Activated CD8-positive, alpha-beta memory T cell treated with anti-CD3 and anti-CD28 coated beads, Interleukin-2, amount 50 U/mL, for 48 hours (primary cell): ENCODE results near the gene KCNG4.
"Not testable (repeated sequence)": the region's sequence is repeated elsewhere in the genome, so short reads cannot be mapped to it uniquely, and the experiment has no call there.

Experiments
- DNase-seq: peaks from one replicate; pipeline ENCODE4 v3.0.0-alpha.2; 2020

KCNG4 gene

DNA sequence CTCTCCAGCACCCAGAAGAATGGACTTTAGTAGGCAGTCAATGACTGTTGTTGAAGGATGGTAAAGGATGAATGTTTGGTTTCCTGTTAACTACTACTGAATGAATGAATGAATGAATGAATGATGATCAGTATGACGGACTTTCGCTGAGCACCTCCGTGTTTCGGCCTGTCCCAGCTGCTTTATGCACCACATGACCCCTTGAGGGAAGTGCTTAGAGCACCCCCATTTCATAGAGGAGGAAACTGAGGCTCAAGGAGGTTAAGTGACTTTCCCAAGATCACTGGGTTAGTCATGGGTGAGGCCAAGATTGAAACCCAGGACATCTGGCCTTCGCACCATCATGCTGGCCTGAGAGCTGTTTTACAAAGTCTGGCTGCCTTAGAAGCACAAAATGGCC is 6.8 kb downstream of the KCNG4 start:
- no peak for DNase-seq

- no peak for DNase-seq
Observed at GRCh38 chr16:84232060-84232459, 7.8 kb downstream of the KCNG4 start.

DNA sequence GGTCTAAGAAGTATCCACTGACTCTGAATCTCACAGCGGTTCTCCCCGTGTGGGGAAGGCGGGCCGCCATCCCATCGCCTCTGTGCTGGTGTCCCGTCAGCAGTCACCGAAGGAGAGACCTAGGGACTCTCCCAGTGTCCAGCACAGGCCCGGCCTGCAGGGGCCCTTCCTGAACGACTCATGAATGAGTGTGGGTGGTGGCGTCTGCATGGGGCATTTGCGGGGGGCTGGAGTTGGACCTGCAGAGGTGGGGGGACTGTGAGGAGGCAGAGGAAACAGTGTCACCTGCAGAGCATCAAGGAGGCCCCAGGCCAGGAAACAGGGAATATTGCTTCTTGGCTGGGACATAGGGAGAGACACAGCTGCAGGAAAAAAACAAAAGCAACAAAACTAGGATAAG is 10.3 kb downstream of the KCNG4 start:
- no peak for DNase-seq

DNA sequence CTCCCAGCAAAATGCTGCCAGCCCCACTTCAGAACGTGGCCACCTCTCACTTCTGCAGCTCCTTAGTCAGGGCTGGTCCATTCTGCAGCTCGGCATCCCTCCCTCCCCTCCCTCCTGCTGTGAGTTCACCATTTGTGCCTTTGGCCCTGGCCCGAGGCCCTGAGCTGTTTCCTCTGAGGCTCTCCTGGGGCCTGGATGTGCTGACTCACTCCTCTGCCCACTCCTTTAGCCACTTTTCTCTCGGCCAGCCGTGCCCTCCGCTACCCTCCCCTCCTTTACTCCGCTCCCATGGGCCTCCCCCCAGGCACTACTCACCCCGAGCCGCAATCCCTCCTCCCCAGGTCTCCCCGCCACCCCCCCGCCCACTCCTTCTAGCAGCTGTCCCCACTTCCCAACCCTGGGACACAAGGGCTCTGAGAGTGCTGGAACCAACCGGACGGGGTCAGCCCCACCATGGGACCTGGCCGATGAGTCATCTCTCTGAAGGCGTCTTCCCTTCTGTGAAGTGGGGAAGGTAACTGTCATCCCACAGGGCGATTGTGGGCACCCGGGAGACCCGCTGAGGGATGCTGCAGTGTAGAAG is 11.5 kb downstream of the KCNG4 start:
- no peak for DNase-seq

DNA sequence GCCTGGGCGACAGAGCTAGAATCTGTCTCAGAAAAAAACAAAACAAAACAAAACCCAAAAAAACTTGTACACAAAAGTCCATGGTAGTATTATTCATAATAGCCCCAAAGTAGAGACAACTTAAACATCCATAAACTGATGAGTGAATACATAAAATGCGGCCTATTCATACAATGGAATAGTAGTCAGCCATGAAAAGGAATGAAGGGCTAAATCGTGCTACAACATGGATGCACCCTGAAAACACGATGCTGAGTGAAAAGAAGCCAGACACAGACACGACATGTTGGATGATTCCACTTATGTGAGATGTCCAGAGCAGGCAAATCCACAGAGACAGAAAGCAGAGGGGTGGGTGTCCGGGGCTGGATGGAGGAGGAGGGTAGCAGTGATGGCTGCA is 12.3 kb downstream of the KCNG4 start:
- DNase-seq = no peak

DNA sequence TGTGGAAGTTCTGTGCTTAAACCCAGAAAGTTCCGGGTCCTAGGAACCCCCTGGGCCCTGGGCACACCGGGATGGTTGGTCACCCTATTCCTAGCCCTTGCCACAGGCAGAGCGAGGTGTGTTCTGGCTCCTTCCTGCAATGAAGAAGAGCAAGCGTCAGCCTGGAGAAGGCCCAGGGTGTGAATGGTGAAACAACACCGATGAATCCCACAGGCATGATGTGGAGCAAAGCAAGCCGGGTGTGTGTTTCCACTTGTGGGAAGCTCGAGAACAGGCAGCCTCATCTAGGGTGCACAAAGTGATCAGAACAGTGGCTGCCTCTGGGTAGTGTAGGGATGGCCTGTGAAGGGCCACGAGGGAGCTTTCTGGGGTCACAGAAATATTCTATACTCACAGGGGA is 13.8 kb downstream of the KCNG4 start:
- no peak for DNase-seq

GRCh38 chr16:84225571-84225970 is 14.2 kb downstream of the KCNG4 start:
- DNase-seq = no peak

DNA sequence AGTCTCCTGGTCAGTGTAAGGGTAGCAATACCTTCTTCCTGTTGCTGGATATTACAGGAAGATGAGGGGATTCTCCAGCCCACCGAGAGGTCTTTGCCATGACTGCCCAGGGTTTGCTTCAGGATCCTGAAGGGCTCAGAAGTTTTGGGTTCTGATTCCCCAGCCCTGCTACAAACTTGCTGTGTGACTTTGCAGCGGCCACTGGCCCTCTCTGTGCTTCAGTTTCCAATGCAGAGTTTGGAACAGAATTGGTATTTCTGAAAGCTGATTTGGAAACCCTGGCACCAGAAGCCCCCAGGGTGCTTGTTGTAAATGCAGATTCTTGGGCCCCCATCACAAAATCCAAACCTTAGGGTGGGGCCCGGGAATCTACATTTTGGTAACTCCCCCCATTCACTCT is 14.7 kb downstream of the KCNG4 start:
- no peak for DNase-seq

- no peak for DNase-seq
Observed at GRCh38 chr16:84224554-84224953, 15.3 kb downstream of the KCNG4 start.

DNA sequence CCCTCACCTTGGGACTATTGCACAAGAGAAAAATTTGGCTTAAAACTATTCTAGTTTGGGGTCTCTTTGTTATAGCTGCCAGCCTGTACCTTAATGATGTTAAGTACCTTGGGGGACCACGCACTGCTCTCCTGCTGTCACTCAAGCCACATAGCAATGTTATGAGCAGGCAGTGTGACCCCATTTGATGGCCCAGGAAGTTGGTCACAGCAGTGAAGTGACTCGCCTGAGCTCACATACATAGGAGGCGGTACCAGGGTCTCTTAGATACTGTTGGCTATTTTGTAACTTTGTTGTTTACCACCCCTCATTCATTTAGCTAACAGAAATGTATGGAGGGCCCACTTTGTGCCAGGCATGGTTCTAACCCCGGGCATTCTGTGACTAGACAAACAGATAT is 16.4 kb downstream of the KCNG4 start:
- DNase-seq = no peak

DNA sequence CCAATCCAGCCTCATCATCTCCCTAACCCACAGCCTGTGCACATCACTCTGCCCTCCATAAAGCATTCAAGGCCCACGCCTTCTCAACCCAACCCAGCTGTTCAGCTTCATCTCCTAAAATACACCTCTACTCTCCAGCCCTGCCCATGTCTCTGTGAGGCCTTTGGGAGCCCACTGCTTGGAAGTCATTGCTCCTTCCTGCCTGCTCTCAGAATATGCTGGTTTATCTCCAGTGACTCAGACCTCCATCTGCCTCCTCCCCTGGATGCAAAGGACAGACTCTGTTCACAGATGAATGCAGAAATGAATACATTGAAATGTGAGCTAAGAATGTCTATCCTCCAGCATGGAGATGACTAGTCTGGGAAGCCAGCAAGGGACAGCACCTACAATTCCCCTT is 19.0 kb downstream of the KCNG4 start:
- DNase-seq = no peak

DNA sequence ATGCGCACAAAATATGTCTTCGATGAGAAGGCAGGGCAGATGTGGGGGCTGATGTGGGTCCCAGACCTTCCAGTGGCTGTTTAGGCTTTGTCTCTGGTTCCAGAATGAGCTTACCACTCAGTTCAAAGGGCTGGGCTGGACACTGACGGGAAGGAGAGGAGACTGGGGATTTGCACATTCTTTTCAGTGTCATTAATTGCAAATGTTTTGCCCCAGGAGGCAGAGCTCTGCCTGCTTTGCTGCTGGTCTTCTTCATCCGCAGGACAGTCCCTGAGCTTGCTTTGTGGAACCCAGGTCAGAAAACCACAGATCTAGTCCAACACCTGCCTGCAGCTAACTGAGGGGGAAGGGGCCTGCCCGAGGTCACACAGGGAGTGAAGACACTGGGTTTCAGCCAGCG is 20.9 kb downstream of the KCNG4 start:
- DNase-seq = no peak

DNA sequence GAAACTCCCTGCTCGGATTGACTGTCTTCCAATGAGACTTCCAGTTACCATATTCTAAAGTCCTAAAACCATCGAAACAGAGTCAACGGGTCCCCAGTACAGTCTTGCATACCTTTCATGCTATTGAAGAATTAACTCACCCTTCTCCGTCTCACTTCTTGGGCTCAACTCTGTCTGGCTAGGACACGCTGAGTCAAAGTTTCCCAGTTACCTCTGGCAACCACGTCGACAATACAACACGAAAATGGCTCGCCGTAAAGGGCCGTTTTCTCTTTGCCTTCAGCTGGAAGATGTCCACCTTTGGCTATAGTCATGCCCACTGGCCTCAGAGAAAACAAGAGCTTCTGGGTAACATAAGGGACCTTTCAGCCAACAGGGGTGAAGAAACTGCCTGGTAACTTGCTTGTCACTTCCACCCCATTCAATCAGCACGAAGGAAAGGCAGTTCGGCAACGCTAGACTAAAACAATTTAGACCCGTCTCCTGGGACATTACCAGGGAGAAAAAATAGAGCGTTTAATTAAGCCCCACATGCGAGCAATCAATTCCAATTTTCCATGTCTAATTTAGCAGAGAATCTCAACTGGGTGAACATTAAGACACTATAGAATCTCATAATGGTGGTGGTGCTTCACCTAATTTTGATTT is 21.5 kb downstream of the KCNG4 start:
- DNase-seq = no peak

- DNase-seq = not testable (repeated sequence)
Observed at GRCh38 chr16:84216144-84216543, 23.7 kb downstream of the KCNG4 start.

- no peak for DNase-seq
Observed at GRCh38 chr16:84215531-84215930, 24.3 kb downstream of the KCNG4 start.

- DNase-seq = no peak
Observed at GRCh38 chr16:84214451-84215066, 25.3 kb downstream of the KCNG4 start.

- no peak for DNase-seq
Observed at GRCh38 chr16:84212631-84213030, 27.2 kb downstream of the KCNG4 start.

- DNase-seq = no peak
Observed at GRCh38 chr16:84212154-84212553, 27.7 kb downstream of the KCNG4 start.

- no peak for DNase-seq
Observed at GRCh38 chr16:84209989-84210388, 29.8 kb downstream of the KCNG4 start.

DNA sequence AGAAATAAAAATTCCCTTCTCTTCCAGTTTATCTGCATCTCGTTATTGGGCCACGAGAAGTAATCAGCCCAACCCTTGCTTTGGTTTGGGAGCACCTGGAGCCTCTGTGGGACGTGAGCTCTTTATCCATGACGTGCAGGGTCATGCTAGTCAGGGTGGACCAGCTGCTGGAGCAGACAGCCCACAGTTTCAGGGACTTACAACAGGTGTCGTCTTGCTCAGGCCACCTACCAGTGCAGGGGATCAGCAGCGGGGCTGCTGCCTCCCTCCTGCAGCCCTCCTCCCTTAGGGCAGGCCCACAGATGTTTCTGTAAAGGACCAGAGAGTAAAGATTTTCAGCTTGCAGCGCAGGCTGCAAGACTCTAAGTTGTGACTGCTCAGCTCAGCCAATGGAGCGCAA is 31.9 kb downstream of the KCNG4 start:
- DNase-seq = no peak

DNA sequence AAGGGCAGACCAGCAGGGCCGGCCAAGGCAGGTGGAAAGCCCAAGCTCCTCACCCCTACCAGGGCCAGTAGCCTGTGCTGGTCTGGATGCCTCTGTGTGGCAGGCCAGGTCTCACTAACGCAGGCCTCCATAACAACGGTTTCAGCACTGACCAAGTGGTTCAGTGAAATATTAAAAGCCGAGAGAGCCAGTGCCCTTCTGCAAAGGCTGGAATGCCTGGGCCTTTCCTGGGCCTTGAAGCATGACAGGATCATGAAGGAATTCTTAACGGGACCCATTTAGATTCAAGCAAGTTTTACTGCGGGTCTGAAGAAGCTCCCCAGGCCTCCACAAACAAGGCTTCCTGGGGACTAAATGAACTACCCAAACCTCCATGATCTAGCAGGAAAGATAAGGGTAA is 32.6 kb downstream of the KCNG4 start:
- DNase-seq = no peak

GRCh38 chr16:84205976-84206691 is 33.7 kb downstream of the KCNG4 start:
- DNase-seq = no peak

DNA sequence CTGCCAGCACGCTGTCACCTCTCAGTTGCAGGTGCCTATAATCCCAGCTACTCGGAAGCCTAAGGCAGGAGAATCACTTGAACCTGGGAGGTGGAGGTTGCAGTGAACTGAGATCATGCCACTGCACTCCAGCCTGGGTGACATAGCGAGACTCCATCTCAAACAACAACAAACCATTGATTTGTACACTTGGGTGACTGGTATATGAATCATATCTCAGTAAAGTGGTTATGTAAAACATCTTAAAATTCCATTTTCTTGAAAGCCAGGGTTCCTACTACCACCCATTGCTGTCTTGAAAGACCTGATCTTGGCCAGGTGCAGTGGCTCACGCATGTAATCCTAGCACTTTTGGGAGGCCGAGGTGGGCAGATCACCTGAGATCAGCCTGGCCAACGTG is 34.7 kb downstream of the KCNG4 start:
- not testable (repeated sequence) for DNase-seq

DNA sequence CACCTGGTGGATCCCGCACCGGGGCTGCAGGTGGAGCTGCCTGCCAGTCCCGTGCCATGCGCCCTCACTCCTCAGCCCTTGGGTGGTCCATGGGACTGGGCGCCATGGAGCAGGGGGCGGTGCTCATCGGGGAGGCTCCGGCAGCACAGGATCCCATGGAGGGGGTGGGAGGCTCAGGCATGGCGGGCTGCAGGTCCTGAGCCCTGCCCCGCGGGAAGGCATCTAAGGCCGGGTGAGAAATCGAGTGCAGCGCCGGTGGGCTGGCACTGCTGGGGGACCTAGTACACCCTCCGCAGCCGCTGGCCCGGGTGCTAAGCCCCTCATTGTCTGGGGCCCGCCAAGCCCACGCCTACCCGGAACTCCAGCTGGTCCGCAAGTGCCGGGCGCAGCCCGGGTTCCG is 35.3 kb downstream of the KCNG4 start:
- DNase-seq = not testable (repeated sequence)
